SKM-1 (cell line): Measurements from ENCODE around the gene DMAC2.
A peak's percentile ranks its signal among the peaks of the same experiment; 100 is the strongest.
"Not testable (repeated sequence)": the region's sequence is repeated elsewhere in the genome, so short reads cannot be mapped to it uniquely, and the experiment has no call there.

Experiments used
- DNase-seq: peaks from one replicate; lab custom pipeline; 2025; ENCODE audit not compliant: unreplicated experiment; lab: John Stamatoyannopoulos, UW

DMAC2 gene

GRCh38 chr19:41422955-41423354 is 16.8 kb downstream of the DMAC2 start:
- DNase-seq, result no peak

DNA sequence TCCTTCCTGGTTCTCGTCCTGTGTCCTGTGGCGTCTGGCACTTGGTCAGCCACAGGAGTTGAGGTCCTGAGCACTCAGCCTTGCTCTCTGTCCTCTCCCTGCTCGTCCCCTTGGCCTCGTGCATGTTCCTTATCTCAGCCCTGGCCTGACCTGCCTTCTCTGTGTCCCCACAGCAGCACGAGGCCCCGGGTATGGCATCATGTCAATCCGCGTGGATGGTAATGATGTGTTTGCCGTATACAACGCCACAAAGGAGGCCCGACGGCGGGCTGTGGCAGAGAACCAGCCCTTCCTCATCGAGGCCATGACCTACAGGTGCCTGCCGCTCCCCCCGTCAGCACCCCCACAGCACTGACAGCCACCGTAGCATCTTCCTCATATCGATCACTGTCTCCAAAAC is 17.3 kb downstream of the DMAC2 start:
- DNase-seq, result no peak

DNA sequence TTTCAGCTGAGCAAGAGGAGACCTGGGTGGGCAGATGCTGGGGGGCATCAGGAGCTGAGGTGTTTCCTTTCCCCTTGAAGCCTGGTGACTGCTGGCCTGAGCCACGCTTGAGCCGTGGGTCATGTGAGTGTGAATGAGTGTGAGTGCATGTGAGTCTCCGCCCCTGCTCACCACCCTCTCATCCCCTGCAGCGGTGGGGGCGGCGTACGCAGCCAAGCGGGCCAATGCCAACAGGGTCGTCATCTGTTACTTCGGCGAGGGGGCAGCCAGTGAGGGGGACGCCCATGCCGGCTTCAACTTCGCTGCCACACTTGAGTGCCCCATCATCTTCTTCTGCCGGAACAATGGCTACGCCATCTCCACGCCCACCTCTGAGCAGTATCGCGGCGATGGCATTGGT is 17.7 kb downstream of the DMAC2 start:
- DNase-seq, result no peak

DNA sequence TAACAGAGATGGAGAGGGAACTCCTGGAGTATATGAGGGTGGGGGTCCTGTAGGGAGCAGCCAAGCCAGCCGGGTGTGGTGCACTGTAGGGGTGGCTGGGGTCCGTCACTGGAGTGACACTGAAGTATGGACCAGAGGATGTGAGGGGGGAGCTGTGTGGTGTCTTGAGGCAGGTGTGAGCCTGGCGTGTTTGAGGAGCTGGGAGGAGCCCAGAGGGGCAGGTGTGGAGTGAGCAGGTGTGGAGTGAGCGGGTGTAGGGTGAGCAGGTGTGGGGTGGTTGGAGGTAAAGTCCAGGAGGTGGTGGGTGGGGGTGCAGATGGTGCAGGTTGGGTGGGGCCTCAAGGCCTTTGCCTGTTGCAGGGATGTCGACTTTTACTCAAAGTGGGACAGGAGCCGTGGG is 18.4 kb downstream of the DMAC2 start:
- no peak for DNase-seq

- peak; percentile 69 for DNase-seq
These were observed 19.4 kb downstream of the DMAC2 start for GRCh38 chr19:41420101-41420880.

- peak; percentile 19 for DNase-seq
These were observed 23.5 kb downstream of the DMAC2 start for GRCh38 chr19:41416194-41416674.

DNA sequence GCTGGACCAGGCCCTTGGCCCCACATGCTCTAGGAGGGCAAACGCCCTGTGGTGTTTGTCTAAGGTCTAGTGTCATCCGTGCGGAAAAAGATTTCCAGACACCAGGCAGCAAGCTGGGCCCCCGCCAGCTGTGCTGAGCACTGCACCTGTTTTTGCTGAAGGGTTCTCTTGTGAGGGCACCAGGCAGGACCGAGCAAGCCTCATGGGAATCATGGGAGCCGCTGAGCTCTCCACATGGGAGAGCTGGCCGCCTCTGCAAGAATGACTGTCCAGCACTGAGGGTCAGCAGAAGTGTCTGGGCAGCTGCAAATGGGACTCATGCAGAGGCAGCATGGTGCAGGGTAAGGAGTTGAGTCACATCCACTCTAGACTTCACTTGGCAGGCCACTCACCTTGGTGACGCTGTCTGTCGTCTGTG is 24.5 kb downstream of the DMAC2 start:
- DNase-seq, result no peak

GRCh38 chr19:41414461-41414860 is 25.3 kb downstream of the DMAC2 start:
- no peak for DNase-seq

DNA sequence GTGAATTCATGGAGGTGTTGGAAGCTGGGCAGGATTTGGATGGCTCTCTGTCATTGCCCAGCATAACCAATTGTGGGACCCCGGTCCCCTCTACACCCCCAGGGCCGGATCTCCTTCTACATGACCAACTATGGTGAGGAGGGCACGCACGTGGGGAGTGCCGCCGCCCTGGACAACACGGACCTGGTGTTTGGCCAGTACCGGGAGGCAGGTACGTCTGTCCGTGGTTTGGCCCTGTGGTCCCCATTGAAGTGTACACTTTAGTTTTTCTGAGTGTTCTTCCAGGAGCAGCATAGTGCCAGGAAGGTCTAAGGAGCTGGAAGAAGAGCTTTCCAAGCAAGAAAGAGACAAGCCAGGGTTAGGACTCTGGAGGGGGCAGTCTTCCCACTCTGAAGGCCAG is 25.8 kb downstream of the DMAC2 start:
- no peak for DNase-seq

- no peak for DNase-seq
These were observed 26.8 kb downstream of the DMAC2 start for GRCh38 chr19:41412953-41413352.

- DNase-seq, result no peak
These were observed 27.8 kb downstream of the DMAC2 start for GRCh38 chr19:41411968-41412265.

- DNase-seq, result no peak
These were observed 28.4 kb downstream of the DMAC2 start for GRCh38 chr19:41411100-41411967.

DNA sequence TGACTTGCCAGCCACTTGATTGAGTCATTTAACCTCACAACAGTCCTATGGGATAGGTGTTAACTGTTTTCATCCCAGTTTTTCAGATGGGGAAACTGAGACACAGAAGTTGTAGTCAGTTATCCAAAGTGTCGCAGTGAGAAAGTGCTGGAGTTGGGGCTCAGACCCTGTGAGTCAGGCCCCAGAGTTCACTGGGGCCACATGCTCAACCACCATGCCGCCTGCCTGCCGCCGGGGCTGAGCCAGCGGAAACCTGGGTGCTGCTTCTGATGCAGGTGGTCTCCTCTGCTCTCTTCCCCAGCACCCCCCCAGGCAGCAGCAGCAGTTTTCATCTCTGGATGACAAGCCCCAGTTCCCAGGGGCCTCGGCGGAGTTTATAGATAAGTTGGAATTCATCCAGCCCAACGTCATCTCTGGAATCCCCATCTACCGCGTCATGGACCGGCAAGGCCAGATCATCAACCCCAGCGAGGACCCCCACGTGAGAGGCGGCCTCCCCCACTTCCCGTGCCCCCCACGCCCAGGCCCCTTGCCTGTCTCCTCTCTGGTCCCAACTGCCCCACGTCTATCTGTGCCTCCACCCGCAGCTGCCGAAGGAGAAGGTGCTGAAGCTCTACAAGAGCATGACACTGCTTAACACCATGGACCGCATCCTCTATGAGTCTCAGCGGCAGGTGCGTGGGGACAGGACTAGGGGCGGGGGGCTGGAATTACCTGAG is 29.2 kb downstream of the DMAC2 start:
- no peak for DNase-seq

DNA sequence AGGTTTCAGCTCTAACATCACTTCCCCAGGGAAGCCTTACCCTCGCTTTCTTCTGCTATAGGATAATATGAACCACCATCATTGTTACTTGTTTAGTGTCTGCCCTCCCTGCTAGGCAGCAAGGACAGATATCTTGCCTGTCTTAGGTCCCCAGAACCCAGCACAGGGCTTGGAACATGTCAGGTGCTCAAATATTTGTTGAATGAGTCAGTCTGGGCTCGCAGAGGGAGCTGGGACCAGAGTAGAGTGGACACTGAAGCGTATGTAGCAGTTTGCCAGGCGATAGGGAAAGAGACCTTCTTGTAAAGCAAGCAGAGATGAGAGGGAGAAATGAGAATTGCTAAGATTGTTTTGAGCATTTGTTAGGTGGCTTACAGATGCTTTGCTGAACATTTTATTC is 30.4 kb downstream of the DMAC2 start:
- no peak for DNase-seq

DNA sequence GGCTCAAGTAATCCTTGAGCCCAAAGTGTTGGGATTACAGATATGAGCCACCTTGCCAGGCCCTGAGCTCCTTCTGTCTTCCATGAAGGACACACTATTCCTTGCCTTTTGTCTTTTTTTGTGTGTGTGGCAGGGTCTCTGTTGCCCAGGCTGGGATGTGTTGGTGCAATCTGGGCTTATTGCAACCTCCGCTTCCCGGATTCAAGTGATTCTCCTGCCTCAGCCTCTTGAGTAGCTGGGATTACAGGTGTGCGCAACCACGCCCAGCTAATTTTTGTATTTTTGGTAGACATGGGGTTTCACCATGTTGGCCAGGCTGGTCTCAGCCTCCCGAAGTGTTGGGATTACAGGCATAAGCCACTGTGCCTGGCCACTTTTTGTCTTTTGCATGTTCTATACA is 30.9 kb downstream of the DMAC2 start:
- not testable (repeated sequence) for DNase-seq

DNA sequence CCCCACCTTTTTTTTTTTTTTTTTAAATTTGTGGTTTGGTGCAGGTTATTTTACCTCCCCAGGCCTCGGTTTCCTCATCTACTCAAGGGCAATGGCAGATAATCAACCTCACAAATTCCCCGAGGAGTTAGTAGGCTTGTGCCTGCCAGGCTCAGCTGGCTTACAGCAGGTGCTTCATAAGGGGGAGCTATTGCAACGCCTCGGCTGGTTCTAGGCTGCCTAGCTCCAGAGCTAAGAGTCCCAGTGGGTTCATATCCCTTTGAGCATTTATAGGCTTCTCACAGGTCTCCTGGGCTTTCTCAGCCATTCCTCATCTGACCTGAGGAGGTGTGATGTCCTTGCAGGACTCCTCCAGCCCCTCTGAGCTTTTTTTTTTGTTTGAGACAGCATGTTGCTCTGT is 31.5 kb downstream of the DMAC2 start:
- DNase-seq, result no peak

DNA sequence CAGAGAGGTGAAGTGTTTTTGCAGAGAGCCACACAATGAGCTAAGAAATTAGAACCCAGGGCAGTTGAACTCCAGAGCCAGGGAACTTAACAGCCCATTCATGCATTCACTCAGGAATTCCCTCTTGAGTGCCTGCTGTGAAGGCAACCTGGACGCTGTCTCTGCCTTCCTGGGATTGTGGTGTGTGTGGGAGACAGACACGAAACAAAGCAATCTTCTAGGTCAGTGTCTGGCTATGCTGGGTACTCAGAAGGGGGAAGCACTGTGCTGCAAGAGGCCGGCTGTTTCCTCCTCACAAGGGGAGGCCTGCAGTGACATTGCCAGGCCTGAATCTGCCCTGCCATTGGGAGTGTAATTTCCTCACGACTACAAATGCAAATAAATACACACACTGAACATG is 32.4 kb downstream of the DMAC2 start:
- peak; percentile 59 for DNase-seq

GRCh38 chr19:41405776-41406175 is 33.9 kb downstream of the DMAC2 start:
- DNase-seq, result no peak

GRCh38 chr19:41403181-41403970 is 36.3 kb downstream of the DMAC2 start:
- no peak for DNase-seq

DNA sequence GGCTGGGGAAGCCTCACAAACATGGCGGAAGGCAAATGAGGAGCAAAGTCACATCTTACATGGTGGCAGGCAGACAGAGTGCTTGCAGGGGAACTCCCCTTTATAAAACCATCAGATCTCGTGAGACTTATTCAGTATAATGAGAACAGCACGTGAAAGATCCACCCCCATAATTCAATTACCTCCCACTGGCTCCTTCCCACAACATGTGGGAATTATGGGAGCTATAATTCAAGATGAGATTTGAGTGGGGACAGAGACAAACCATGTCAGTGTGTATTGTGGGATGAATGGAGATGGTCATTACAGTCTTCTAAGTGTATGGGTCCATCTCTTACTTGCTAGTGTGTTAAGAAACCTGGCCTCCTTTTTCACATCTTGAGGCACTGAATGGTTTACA is 37.7 kb downstream of the DMAC2 start:
- no peak for DNase-seq

GRCh38 chr19:41401483-41401882 is 38.2 kb downstream of the DMAC2 start:
- no peak for DNase-seq
